PC-3 (cell line): Measurements from ENCODE around the gene MYH11. TPM values are rescaled to one million over a fixed set of nuclear protein-coding genes. Genes with fewer than 3 reads are reported as not detected.

ENCODE experiments used
- ATAC-seq: fragments of 200-7000 bp; cut with Tn5 transposase; 2 replicates; pipeline ENCODE4 v1.9.1; 2020; ENCODE audit warnings: mild to moderate bottlenecking, moderate library complexity
- BruUV-seq: library from RNA; stranded (reverse); fragments of 400-500 nt; replicated peaks from 2 replicates; lab custom pipeline; 2021; lab: Mats Ljungman, UMichigan
- CTCF ChIA-PET: fragments of 300-600 bp; sonication (Branson Sonifier 250); formaldehyde crosslinking; loops from one replicate; lab custom pipeline; 2022; ENCODE audit warnings: antibody characterized with exemption; lab: Charles Lee
- POLR2A ChIA-PET: fragments of 300-600 bp; sonication (Branson Sonifier 250); formaldehyde crosslinking; loops from one replicate; lab custom pipeline; 2022; ENCODE audit warnings: antibody characterized with exemption; ENCODE audit not compliant: unreplicated experiment; lab: Charles Lee
- DNase-seq: peaks from one replicate; pipeline ENCODE4 v3.0.0-alpha.2; 2015
- H2AFZ ChIP-seq: fragments of 300-600 bp; sonication (generic); 2 replicates; pipeline ENCODE4 v1.6.0; 2016; ENCODE audit warnings: antibody characterized with exemption, low read length
- H3F3A ChIP-seq: fragments of 300-600 bp; sonication (generic); one replicate; pipeline ENCODE4 v1.6.0; 2017; ENCODE audit warnings: antibody characterized with exemption, low read length, control low read depth, mild to moderate bottlenecking; ENCODE audit not compliant: unreplicated experiment
- H3K27ac ChIP-seq: fragments of 300-600 bp; sonication (generic); 2 replicates; pipeline ENCODE4 v1.5.1; 2016; ENCODE audit warnings: mild to moderate bottlenecking, low read length
- H3K27me3 ChIP-seq: fragments of 300-600 bp; sonication (generic); 2 replicates; pipeline ENCODE4 v1.6.1; 2016; ENCODE audit warnings: low read length, mixed read lengths
- H3K36me3 ChIP-seq: fragments of 300-600 bp; sonication (generic); 2 replicates; pipeline ENCODE4 v1.6.1; 2016; ENCODE audit warnings: low read depth, mixed run types, low read length, mixed read lengths
- H3K4me1 ChIP-seq: fragments of 300-600 bp; sonication (generic); 2 replicates; pipeline ENCODE4 v1.5.1; 2016; ENCODE audit warnings: low read length; ENCODE audit not compliant: insufficient read depth
- H3K4me2 ChIP-seq: fragments of 300-600 bp; sonication (generic); 2 replicates; pipeline ENCODE4 v1.6.0; 2016; ENCODE audit warnings: low read length
- H3K4me3 ChIP-seq: fragments of 300-600 bp; sonication (generic); 2 replicates; pipeline ENCODE4 v1.5.1; 2016; ENCODE audit warnings: mild to moderate bottlenecking, low read length, mixed read lengths
- H3K79me2 ChIP-seq: fragments of 300-600 bp; sonication (generic); 2 replicates; pipeline ENCODE4 v1.6.1; 2017; ENCODE audit warnings: low read length, mixed read lengths
- H3K9ac ChIP-seq: fragments of 300-600 bp; sonication (generic); 2 replicates; pipeline ENCODE4 v1.6.0; 2016; ENCODE audit warnings: mild to moderate bottlenecking, low read length
- H3K9me2 ChIP-seq: fragments of 300-600 bp; sonication (generic); replicated peaks from 2 replicates; pipeline ENCODE4 v1.6.1; 2016; ENCODE audit warnings: mixed run types, low read length, mixed read lengths
- H3K9me3 ChIP-seq: fragments of 300-600 bp; sonication (generic); 2 replicates; pipeline ENCODE4 v1.6.1; 2016; ENCODE audit warnings: low read length, mixed read lengths
- H4K20me1 ChIP-seq: fragments of 300-600 bp; sonication (generic); 2 replicates; pipeline ENCODE4 v1.6.1; 2016; ENCODE audit warnings: low read length, mixed read lengths
- EZH2 ChIP-seq: fragments of 300-600 bp; sonication (generic); IDR thresholded peaks from one replicate; pipeline ENCODE4 v1.6.1; 2017; ENCODE audit warnings: antibody characterized with exemption, mild to moderate bottlenecking, low read length; ENCODE audit not compliant: unreplicated experiment
- EZH2phosphoT487 ChIP-seq: fragments of 300-600 bp; sonication (generic); IDR thresholded peaks from 2 replicates; pipeline ENCODE4 v1.6.1; 2018; ENCODE audit warnings: mild to moderate bottlenecking, antibody characterized with exemption, low read length, borderline replicate concordance
- intact Hi-C: fragments of 100-400 bp; cut with micrococcal nuclease; formaldehyde crosslinking; loops from 2 replicates; pipeline ENCODE4 v1.9.0; 2023
- total RNA-seq: library from RNA; depleted of rRNA; stranded (reverse); fragments of >200 nt; gene quantifications from 2 replicates; pipeline ENCODE4 v1.2.3, GENCODE V29; 2014
- TF ChIP-seq, protein P1 (sequence below): fragments of 300-600 bp; sonication (generic); conservative IDR thresholded peaks from 2 replicates; pipeline ENCODE4 v1.5.1; 2017; ENCODE audit warnings: antibody characterized with exemption, low read depth, mild to moderate bottlenecking, low read length

Gene MYH11
- total RNA-seq, 1 experiment from 2014 or later: not detected

DNA sequence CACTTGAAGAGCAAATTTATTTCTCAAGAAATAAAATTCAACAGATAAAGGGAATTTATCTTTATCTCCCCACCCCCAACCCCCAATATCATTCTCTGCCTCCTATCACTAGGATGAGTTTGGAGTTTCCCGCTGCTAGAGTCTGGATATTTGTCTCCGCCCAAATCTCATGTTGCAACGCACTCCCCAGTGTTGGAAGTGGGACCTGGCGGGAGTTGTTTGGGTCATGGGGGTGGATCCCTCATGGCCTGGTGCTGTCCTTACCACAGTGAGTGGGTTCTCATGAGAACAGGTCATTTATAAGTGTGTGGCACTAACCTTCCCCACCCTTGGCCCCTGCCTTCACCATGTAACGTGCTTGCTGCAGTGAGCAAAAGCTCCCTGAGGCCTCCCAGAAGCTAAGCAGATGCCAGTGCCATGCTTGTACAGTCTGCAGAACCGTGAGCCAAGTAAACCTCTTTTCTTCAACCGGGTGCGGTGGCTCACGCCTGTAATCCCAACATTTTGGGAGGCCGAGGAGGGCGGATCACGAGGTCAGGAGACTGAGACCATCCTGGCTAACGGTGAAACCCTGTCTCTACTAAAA lies 25.1 kb upstream of the MYH11 start:
- Histone ChIP-seq H3K4me3 (no peak overlapping the region), H3K27ac (no peak overlapping the region), H3K27me3 (no peaks in the 10 kb centered on the region), H3K9ac (no peak overlapping the region), H3K79me2 (peaks cover 70% of the 10 kb centered on the region), H3K4me2 (no peak overlapping the region), H3K9me2 (no peaks in the 10 kb centered on the region), H3K9me3 (no peaks in the 10 kb centered on the region), H2AFZ (no peak overlapping the region), H3K36me3 (peaks cover 21% of the 10 kb centered on the region; the same call in 1 of the 2 replicates), H4K20me1 (no peaks in the 10 kb centered on the region), H3K4me1 (peaks cover 24% of the 10 kb centered on the region), H3F3A (peaks cover 11% of the 10 kb centered on the region)
- ChIA-PET POLR2A (no interaction called here), CTCF (interaction anchor here (0.6 kb wide), 1 partner anchor 214 kb away, joined by 5 read pairs; no protein-coding TSS in a partner anchor)
- no TSS peak for BruUV-seq
- TF ChIP-seq EZH2 (no peak), EZH2phosphoT487 (no peak)
- TF ChIP-seq, protein P1, sequence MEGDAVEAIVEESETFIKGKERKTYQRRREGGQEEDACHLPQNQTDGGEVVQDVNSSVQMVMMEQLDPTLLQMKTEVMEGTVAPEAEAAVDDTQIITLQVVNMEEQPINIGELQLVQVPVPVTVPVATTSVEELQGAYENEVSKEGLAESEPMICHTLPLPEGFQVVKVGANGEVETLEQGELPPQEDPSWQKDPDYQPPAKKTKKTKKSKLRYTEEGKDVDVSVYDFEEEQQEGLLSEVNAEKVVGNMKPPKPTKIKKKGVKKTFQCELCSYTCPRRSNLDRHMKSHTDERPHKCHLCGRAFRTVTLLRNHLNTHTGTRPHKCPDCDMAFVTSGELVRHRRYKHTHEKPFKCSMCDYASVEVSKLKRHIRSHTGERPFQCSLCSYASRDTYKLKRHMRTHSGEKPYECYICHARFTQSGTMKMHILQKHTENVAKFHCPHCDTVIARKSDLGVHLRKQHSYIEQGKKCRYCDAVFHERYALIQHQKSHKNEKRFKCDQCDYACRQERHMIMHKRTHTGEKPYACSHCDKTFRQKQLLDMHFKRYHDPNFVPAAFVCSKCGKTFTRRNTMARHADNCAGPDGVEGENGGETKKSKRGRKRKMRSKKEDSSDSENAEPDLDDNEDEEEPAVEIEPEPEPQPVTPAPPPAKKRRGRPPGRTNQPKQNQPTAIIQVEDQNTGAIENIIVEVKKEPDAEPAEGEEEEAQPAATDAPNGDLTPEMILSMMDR: no peak
- ATAC-seq: no peak
- intact Hi-C loops: no loop called here
- DNase-seq: no peak

DNA sequence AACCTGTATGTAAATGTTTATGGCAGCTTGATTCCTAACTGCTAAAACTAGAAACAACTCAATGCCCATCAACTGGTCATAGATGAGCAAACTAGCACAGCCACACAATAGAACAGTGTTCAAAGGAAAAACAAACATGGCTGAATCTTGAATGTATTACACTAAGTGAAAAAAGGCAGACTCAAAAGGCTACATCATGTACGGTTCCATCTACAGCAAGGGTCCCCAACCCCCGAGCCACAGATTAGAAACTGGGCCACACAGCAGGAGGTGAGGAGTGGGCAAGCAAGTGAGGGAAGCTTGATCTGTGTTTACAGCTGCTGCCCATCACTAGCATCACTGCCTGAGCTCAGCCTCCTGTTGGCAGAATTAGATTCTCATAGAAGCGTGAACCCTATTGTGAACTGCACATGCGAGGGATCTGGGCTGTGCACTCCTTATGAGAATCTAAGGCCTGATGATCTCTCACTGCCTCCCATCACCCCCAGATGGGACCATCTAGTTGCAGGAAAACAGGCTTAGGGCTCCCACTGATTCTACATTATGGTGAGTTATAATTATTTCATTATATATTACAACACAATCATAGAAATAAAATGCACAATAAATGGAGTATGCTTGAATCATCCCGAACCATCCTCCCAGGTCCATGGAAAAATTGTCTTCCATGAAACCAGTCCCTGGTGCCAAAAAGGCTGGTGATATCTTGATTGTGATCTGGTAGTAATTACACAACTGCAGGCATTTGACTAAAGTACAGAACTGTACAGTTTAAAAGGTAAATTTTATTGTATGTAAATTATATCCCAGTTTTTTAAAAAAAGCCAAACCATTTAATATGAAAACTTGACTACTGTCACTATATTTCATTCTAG lies 23.8 kb upstream of the MYH11 start:
- Histone ChIP-seq H3F3A (peaks cover 11% of the 10 kb centered on the region), H3K4me2 (peak overlapping the region; percentile 58), H4K20me1 (no peaks in the 10 kb centered on the region), H3K79me2 (peaks cover 58% of the 10 kb centered on the region), H3K9me2 (no peaks in the 10 kb centered on the region), H3K9ac (peak overlapping the region; percentile 36; the same call in 1 of the 2 replicates), H3K36me3 (peaks cover 21% of the 10 kb centered on the region; the same call in 1 of the 2 replicates), H2AFZ (no peak overlapping the region), H3K27ac (peak overlapping the region; percentile 91), H3K4me3 (no peak overlapping the region), H3K27me3 (no peaks in the 10 kb centered on the region), H3K9me3 (no peaks in the 10 kb centered on the region), H3K4me1 (peaks cover 29% of the 10 kb centered on the region)
- POLR2A ChIA-PET: no interaction called here
- BruUV-seq: no TSS peak
- TF ChIP-seq EZH2phosphoT487 (no peak), EZH2 (no peak)
- TF ChIP-seq, protein P1: no peak
- 0 out of 2 replicates have a peak, but pooled peaks have one; percentile 13 for ATAC-seq
- CTCF ChIA-PET: interaction anchor here (0.6 kb wide), 1 partner anchor 65 kb away, joined by 3 read pairs; no protein-coding TSS in a partner anchor
- intact Hi-C loops: no loop called here
- peak; percentile 10 for DNase-seq
